Activated CD4-positive, alpha-beta T cell treated with anti-CD3 and anti-CD28 coated beads, Interleukin-2, amount 10 ng/mL, durations not matched to agents 7 days and 5 days (primary cell): ENCODE results near the gene PHF11. TPM values are rescaled to one million over a fixed set of nuclear protein-coding genes. Genes with fewer than 3 reads are reported as not detected.

ENCODE experiments used
- CTCF ChIA-PET: fragments of 350-600 bp; sonication (Branson Sonifier 250); formaldehyde crosslinking; loops from one replicate; lab custom pipeline; 2021; ENCODE audit warnings: antibody characterized with exemption; lab: Charles Lee
- POLR2A ChIA-PET: fragments of 350-600 bp; sonication (Branson Sonifier 250); formaldehyde crosslinking; loops from one replicate; lab custom pipeline; 2021; ENCODE audit warnings: antibody characterized with exemption; lab: Charles Lee
- DNase-seq: peaks from one replicate; pipeline ENCODE4 v3.0.0-alpha.2; 2020
- H3K27ac Mint-ChIP-seq: one replicate; pipeline ENCODE4 v1.8.0; 2021; ENCODE audit warnings: mild to moderate bottlenecking, moderate library complexity, mixed read lengths
- H3K27me3 Mint-ChIP-seq: one replicate; pipeline ENCODE4 v1.8.0; 2021; ENCODE audit warnings: mixed read lengths
- H3K36me3 Mint-ChIP-seq: one replicate; pipeline ENCODE4 v1.8.0; 2021; ENCODE audit warnings: low read depth, mixed read lengths
- H3K4me1 Mint-ChIP-seq: one replicate; pipeline ENCODE4 v1.8.0; 2021; ENCODE audit warnings: mixed read lengths
- H3K4me3 Mint-ChIP-seq: one replicate; pipeline ENCODE4 v1.8.0; 2021; ENCODE audit warnings: mild to moderate bottlenecking, moderate library complexity, mixed read lengths
- H3K9me3 Mint-ChIP-seq: one replicate; pipeline ENCODE4 v1.8.0; 2021; ENCODE audit warnings: mixed read lengths
- total RNA-seq, 2 experiments: library from RNA; stranded (reverse); gene quantifications; one replicate each; pipeline ENCODE4 v1.2.3, GENCODE V29; 2021

PHF11 gene
- total RNA-seq, 2 experiments from 2014 or later = 130 to 144 TPM

DNA sequence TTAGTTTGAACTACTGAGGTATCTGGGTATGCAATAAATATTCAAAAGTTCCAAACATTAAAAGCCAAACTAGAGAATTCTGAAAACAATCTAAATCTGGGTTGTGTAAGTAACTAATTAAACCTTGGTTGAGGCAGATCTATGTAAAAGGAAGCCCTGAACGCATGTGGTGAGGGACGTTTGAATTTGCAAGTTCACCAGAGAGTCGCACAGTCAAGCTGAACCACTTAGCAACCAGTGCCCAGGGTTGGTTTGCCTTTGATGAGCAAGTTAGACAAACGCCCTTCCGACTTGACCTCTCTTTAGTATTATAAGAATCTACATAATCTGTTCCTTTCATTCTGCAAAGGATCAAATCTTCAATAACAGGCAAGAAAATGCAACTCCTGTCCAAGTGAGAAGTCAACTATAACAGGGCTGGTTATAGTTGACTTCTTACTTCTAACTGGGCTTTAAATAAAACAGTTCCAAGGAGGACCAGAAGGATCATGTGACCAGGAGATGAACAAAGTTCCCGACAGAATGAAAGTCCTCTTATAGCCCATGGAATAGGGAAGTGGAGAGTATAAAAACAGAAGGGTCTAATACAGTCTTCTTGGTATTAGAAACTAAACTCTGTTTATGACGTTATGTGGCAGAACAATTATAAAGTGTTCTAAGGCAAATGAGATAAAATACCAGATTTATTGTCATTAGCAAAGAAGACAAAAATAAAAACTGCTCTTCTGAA is 40.6 kb downstream of the PHF11 start:
- CTCF ChIA-PET = interaction anchor here (0.6 kb wide), 1 partner anchor 887 kb away, joined by 3 read pairs; no protein-coding TSS in a partner anchor
- Mint-ChIP-seq H3K4me3 (no peak overlapping the region), H3K36me3 (peaks cover 43% of the 10 kb centered on the region), H3K4me1 (peaks cover 37% of the 10 kb centered on the region), H3K27ac (no peak overlapping the region), H3K27me3 (no peaks in the 10 kb centered on the region), H3K9me3 (no peaks in the 10 kb centered on the region)
- POLR2A ChIA-PET = no interaction called here
- DNase-seq = no peak

DNA sequence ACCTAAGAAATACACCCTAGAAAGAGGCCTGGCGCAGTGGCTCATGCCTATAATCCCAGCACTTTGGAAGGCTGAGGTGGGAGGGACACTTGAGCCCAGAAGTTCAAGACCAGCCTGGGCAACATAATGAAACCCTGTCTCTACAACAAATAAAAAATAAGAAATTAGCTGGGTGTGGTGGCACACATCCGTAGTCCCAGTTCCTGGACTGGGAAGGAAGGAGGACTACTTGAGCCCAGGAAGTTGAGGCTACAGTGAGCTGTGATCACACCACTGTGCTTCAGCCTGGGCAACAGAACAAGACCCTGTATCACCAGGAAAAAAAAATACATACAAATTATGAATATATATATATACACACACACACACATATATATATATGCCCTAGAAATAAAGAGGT is 42.7 kb downstream of the PHF11 start:
- Mint-ChIP-seq H3K27me3 (no peaks in the 10 kb centered on the region), H3K4me3 (no peak overlapping the region), H3K27ac (no peak overlapping the region), H3K9me3 (no peaks in the 10 kb centered on the region), H3K4me1 (peaks cover 31% of the 10 kb centered on the region), H3K36me3 (peaks cover 36% of the 10 kb centered on the region)
- POLR2A ChIA-PET = no interaction called here
- CTCF ChIA-PET = interaction anchor here (0.6 to 1.4 kb wide), 3 partner anchors 9 to 226 kb away, joined by 3 to 6 read pairs (median 6); no protein-coding TSS in a partner anchor
- no peak for DNase-seq

DNA sequence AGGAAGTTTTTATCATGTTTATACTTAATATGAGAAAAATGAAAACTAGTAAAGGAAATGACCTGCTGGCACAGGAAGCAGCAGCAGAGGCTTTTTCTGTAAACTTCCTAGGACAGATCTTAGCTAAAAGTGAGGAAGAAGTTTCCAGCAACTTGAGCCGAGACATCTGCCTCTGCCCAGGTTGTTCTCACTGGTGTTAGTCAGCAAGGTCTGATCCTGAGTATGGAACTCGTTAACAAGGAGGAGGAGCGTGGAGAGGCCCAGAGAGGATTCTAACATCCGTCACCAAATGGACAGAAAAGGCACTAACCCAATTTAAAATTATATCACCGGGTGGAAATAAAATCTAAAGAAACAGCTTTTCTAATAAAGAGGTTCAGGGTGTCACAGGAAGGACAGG is 43.6 kb downstream of the PHF11 start:
- H3K36me3 Mint-ChIP-seq = peaks cover 28% of the 10 kb centered on the region

DNA sequence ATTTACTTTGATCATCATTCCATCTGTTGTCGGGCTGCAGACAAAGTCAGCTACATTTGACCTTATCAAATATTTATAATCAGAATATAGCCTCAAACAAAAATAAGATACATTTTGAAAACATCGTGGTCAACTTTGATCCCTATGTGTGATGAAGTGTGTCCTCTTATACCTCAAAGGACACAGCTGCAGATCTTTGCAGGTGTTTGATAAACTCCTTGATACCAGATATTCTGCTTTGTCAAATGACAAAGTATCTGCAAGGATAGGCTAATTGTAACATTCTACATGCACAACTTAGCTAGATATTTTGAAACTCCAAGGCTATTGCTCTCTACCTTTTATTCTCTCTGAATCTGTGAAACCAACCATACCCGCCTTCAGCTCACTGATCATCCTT is 44.0 kb downstream of the PHF11 start:
- H3K9me3 Mint-ChIP-seq = no peaks in the 10 kb centered on the region
- ChIA-PET CTCF (interaction anchor here (1.1 to 1.9 kb wide), 5 partner anchors 8 to 37 kb away, joined by 3 to 9 read pairs (median 6); no protein-coding TSS in a partner anchor), POLR2A (no interaction called here)
- peaks cover 26% of the 10 kb centered on the region for H3K36me3 Mint-ChIP-seq
- no peaks in the 10 kb centered on the region for H3K27me3 Mint-ChIP-seq
- peaks cover 25% of the 10 kb centered on the region for H3K4me1 Mint-ChIP-seq
- peak overlapping the region; percentile 66 for H3K4me3 Mint-ChIP-seq
- H3K27ac Mint-ChIP-seq = peak overlapping the region; percentile 92
- no peak for DNase-seq

More for the DNA sequence above, 43.6 kb downstream of the PHF11 start:
- H3K4me1 Mint-ChIP-seq = peaks cover 27% of the 10 kb centered on the region
- no peaks in the 10 kb centered on the region for H3K27me3 Mint-ChIP-seq
- POLR2A ChIA-PET = no interaction called here
- CTCF ChIA-PET = interaction anchor here (1.3 to 1.9 kb wide), 4 partner anchors 8 to 14 kb away, joined by 4 to 9 read pairs (median 6); no protein-coding TSS in a partner anchor
- H3K9me3 Mint-ChIP-seq = no peaks in the 10 kb centered on the region
- peak overlapping the region; percentile 92 for H3K27ac Mint-ChIP-seq
- H3K4me3 Mint-ChIP-seq = no peak overlapping the region
- DNase-seq = no peak

DNA sequence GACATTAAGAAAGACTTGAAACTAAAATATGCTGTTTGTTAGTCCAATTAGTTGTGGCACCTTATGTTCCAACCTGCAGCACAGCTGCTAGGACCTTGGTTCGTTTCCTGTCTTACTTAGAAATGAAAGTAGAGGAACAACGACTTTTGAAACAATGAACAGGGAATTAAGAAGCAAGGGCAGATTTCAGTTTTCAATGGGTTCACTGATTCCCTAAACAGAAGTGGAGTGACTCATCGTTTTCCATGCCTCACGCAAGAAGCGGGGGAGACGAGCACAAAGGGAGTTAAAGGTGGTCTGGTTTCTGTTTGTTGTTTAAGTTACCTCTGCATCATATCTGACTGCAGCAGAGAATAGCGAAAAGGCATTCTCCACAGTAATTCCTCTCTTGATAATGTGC is 44.8 kb downstream of the PHF11 start:
- Mint-ChIP-seq H3K4me1 (peaks cover 25% of the 10 kb centered on the region), H3K9me3 (no peaks in the 10 kb centered on the region), H3K27ac (peak overlapping the region; percentile 92), H3K4me3 (peak overlapping the region; percentile 66), H3K27me3 (no peaks in the 10 kb centered on the region), H3K36me3 (peaks cover 30% of the 10 kb centered on the region)
- ChIA-PET POLR2A (no interaction called here), CTCF (interaction anchor here (0.7 to 1.9 kb wide), 6 partner anchors 10 to 98 kb away, joined by 3 to 9 read pairs (median 4); no protein-coding TSS in a partner anchor)
- peak; percentile 24 for DNase-seq

DNA sequence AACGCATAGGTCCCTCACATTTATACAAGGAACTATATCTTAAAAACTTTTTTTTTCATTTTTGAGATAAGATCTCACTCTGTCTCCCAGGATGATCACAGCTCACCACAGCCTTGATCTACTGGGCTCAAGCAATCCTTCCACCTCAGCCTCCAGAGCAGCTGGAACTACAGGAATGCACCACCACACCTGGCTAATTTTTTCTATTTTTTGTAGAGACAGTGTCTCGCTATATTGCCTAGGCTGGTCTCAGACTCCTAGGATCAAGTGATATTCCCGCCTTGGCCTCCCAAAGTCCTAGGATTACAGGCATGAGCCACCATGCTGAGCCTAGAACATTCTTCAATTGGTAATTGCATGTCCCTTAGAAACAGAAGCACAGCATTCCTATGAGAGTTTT is 47.9 kb downstream of the PHF11 start:
- H3K4me3 Mint-ChIP-seq = no peak overlapping the region
- CTCF ChIA-PET = no interaction called here
- H3K27ac Mint-ChIP-seq = no peak overlapping the region
- no peak for DNase-seq
- POLR2A ChIA-PET = interaction anchor here (0.6 kb wide), 1 partner anchor 74 kb away, joined by 6 read pairs; no protein-coding TSS in a partner anchor
- H3K4me1 Mint-ChIP-seq = peaks cover 25% of the 10 kb centered on the region
- H3K27me3 Mint-ChIP-seq = no peaks in the 10 kb centered on the region
- H3K36me3 Mint-ChIP-seq = peaks cover 31% of the 10 kb centered on the region
- H3K9me3 Mint-ChIP-seq = no peaks in the 10 kb centered on the region

DNA sequence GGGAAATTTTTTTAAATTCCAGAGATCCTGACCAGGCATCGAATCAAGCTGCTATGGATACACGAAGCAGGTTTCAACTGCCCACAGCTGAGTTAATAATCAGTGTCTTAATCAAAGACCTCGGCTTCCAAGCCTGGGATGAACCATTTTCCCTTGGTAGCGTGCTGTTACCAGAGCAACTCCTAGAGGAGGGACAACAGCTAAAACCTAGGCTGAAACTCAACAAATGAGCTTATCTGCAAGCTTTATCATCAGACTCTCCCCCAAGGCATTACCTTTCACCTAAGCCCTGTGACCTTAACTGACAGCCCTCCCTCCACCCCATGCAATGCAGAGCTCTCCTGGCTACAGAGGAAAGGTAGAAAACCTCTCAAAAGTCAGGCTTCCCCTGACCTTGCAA is 49.9 kb downstream of the PHF11 start:
- DNase-seq = no peak
- Mint-ChIP-seq H3K9me3 (no peaks in the 10 kb centered on the region), H3K36me3 (peaks cover 28% of the 10 kb centered on the region), H3K27me3 (no peaks in the 10 kb centered on the region), H3K27ac (no peak overlapping the region), H3K4me3 (no peak overlapping the region), H3K4me1 (peaks cover 9% of the 10 kb centered on the region)
- POLR2A ChIA-PET = no interaction called here
- CTCF ChIA-PET = interaction anchor here (1.3 kb wide), 1 partner anchor 12 kb away, joined by 5 read pairs; no protein-coding TSS in a partner anchor

DNA sequence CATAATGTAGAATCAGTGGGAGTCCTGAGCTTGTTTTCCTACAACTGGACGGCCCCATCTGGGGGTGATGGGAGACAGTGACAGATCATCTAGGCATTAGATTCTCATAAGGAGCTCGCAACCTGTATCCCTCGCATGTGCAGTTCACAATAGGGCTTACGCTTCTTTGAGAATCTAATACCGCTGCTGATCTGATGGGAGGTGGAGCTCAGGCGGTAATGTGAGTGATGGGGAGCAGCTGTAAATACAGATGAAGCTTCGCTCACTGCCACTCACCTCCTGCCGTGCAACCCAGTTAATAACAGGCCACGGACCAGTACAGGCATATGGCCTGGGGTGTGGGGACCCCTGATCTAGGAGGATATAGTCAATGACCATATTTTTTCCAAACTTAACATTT is 50.8 kb downstream of the PHF11 start:
- H3K4me3 Mint-ChIP-seq = no peak overlapping the region
- peaks cover 2% of the 10 kb centered on the region for H3K4me1 Mint-ChIP-seq
- DNase-seq = no peak
- H3K27ac Mint-ChIP-seq = no peak overlapping the region
- ChIA-PET POLR2A (no interaction called here), CTCF (interaction anchor here (1.3 kb wide), 1 partner anchor 11 kb away, joined by 5 read pairs; no protein-coding TSS in a partner anchor)
- no peaks in the 10 kb centered on the region for H3K9me3 Mint-ChIP-seq
- no peaks in the 10 kb centered on the region for H3K27me3 Mint-ChIP-seq
- H3K36me3 Mint-ChIP-seq = peaks cover 29% of the 10 kb centered on the region

DNA sequence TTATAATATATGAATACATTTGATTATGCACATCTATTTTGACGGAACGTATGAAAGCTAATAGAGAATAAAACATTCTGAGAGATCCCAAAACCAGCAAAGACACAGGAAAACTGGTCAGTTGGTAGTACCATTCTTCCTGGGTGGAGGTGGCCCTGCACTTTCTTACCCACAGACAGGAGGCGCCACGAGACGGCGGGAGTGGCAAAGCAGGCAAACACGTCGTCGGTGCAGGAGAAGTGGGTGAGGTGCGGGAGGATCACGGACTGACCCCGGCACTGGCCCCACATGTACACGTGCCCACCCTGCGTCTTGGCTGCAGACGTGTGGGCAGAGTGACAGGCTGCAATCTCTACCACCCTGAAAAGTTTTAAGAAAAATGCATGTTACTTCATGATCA is 53.5 kb downstream of the PHF11 start:
- ChIA-PET POLR2A (no interaction called here), CTCF (no interaction called here)
- no peak overlapping the region for H3K4me3 Mint-ChIP-seq
- H3K27ac Mint-ChIP-seq = no peak overlapping the region
- H3K36me3 Mint-ChIP-seq = peaks cover 38% of the 10 kb centered on the region
- DNase-seq = no peak
- H3K27me3 Mint-ChIP-seq = no peaks in the 10 kb centered on the region
- peaks cover 2% of the 10 kb centered on the region for H3K4me1 Mint-ChIP-seq
- H3K9me3 Mint-ChIP-seq = no peaks in the 10 kb centered on the region

DNA sequence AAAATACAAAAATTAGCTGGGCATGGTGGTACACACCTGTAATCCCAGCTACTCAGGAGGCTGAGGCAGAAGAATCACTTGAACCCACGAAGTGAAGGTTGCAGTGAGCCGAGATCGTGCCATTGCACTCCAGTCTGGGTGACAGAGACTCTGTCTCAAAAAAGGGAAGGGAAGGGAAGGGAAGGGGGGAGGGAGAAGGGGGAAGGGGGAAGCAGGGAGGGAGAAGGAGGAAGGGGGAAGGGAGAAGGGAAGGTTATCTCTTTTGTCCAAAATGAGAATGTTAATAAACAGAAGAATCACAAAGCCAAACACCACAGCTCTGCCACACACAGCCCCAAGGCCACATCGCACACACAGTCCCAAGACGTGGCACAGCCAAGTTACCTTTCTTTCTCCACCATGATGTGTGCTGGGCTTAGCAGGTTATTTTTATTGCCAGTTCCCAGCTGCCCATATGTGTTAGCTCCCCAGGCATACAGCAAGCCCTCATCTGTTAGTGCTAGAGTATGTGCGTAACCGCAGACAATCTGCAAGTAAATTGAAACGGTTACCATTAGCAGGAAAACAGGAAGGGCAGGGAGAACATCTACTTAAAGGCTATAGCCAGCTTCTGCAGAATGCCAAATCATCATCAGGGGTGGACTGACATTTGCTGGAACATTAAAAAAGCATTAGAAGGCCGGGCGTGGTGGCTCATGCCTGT is 55.3 kb downstream of the PHF11 start:
- Mint-ChIP-seq H3K27me3 (no peaks in the 10 kb centered on the region), H3K4me3 (no peak overlapping the region), H3K4me1 (peaks cover 2% of the 10 kb centered on the region), H3K36me3 (peaks cover 33% of the 10 kb centered on the region), H3K9me3 (no peaks in the 10 kb centered on the region), H3K27ac (peak overlapping the region; percentile 19)
- ChIA-PET POLR2A (no interaction called here), CTCF (interaction anchor here (2.8 kb wide), 1 partner anchor 11 kb away, joined by 9 read pairs; no protein-coding TSS in a partner anchor)
- no peak for DNase-seq

DNA sequence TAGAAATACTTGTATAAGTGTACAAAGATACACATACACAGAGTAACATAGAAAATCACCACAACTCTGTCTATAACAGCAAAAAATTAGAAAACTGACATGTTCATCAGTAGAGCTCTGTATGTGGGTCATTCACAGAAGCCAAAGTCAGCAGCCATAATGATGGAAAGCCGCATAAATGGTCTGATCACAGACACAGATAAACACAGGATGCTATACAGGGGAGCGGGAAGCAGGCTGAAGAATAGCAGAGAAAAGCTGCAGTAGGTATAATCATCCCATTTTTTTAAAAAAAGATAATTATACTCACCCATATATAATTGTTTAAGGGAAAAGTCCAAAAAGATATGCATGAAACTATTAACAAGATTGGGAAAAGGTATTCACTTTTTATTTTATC is 58.1 kb downstream of the PHF11 start:
- POLR2A ChIA-PET = no interaction called here
- DNase-seq = no peak
- no peak overlapping the region for H3K4me3 Mint-ChIP-seq
- H3K4me1 Mint-ChIP-seq = peaks cover 4% of the 10 kb centered on the region
- H3K36me3 Mint-ChIP-seq = peaks cover 43% of the 10 kb centered on the region
- no peaks in the 10 kb centered on the region for H3K9me3 Mint-ChIP-seq
- CTCF ChIA-PET = interaction anchor here (2.8 kb wide), 1 partner anchor 14 kb away, joined by 9 read pairs; no protein-coding TSS in a partner anchor
- no peak overlapping the region for H3K27ac Mint-ChIP-seq
- H3K27me3 Mint-ChIP-seq = no peaks in the 10 kb centered on the region

DNA sequence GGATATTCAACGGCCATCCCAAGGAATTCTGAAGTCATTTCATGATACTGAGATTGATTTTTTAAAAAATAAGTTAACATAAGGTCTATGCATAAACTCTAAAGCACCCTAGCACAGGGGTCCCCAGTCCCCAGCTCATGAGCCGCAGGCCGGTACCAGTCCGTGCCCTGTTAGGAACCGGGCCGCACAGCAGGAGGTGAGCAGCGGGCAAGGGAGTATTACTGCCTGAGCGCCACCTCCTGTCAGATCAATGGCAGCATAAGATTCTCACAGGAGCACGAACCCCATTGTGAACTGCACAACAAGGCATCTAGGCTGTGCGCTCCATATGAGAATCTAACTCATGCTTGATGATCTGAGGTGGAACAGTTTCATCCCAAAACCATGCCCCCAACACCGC is 58.6 kb downstream of the PHF11 start:
- no peaks in the 10 kb centered on the region for H3K9me3 Mint-ChIP-seq
- peaks cover 4% of the 10 kb centered on the region for H3K4me1 Mint-ChIP-seq
- H3K36me3 Mint-ChIP-seq = peaks cover 48% of the 10 kb centered on the region
- H3K27ac Mint-ChIP-seq = no peak overlapping the region
- H3K4me3 Mint-ChIP-seq = no peak overlapping the region
- no peak for DNase-seq
- CTCF ChIA-PET = no interaction called here
- POLR2A ChIA-PET = no interaction called here
- no peaks in the 10 kb centered on the region for H3K27me3 Mint-ChIP-seq

DNA sequence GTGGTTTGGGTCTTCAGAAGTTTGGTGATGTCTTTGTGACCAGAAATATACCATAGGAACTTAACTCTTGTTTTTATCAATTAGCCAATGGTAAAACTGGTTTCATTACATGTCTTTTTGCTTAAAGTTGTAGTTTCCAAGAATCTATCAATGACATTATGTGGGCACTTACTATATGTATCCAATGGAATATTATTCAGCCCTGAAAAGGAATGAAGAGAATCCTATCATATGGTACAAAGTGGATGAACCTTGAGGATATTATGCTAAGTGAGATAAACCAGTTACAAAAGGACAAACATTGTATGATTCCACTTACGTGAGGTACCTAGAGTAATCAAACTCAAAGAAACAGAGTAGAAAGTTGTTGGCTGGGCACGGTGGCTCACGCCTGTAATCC is 63.3 kb downstream of the PHF11 start:
- POLR2A ChIA-PET = no interaction called here
- Mint-ChIP-seq H3K4me3 (no peak overlapping the region), H3K36me3 (peaks cover 47% of the 10 kb centered on the region), H3K27ac (no peak overlapping the region), H3K9me3 (no peaks in the 10 kb centered on the region), H3K4me1 (peaks cover 9% of the 10 kb centered on the region), H3K27me3 (no peaks in the 10 kb centered on the region)
- no peak for DNase-seq
- CTCF ChIA-PET = interaction anchor here (1.4 to 1.7 kb wide), 2 partner anchors 12 to 75 kb away, joined by 6 to 8 read pairs; no protein-coding TSS in a partner anchor
